Smooth muscle cell (in vitro differentiated cells): ENCODE measurements around the gene IKBKE. TPM values are rescaled to one million over a fixed set of nuclear protein-coding genes. Genes with fewer than 3 reads are reported as not detected.

Experiments used
- DNase-seq: peaks from one replicate; lab custom pipeline; 2025; ENCODE audit not compliant: unreplicated experiment; lab: John Stamatoyannopoulos, UW
- H2AFZ ChIP-seq: fragments of 200-600 bp; sonication (generic); 2 replicates; pipeline ENCODE4 v1.6.0; 2016; ENCODE audit warnings: antibody characterized with exemption, low read depth, mild to moderate bottlenecking
- H3F3A ChIP-seq: fragments of 200-600 bp; sonication (generic); 2 replicates; pipeline ENCODE4 v1.6.0; 2017; ENCODE audit warnings: antibody characterized with exemption, low read depth
- H3K27ac ChIP-seq: fragments of 200-600 bp; sonication (generic); 2 replicates; pipeline ENCODE4 v1.5.1; 2016; ENCODE audit warnings: low read depth, mild to moderate bottlenecking
- H3K27me3 ChIP-seq: fragments of 200-600 bp; sonication (generic); 2 replicates; pipeline ENCODE4 v1.6.1; 2016; ENCODE audit warnings: low read depth, mild to moderate bottlenecking
- H3K36me3 ChIP-seq: fragments of 200-600 bp; sonication (generic); 2 replicates; pipeline ENCODE4 v1.5.1; 2016; ENCODE audit warnings: low read depth
- H3K4me1 ChIP-seq: fragments of 200-600 bp; sonication (generic); 2 replicates; pipeline ENCODE4 v1.5.1; 2016; ENCODE audit warnings: low read depth
- H3K4me2 ChIP-seq: fragments of 200-600 bp; sonication (generic); 2 replicates; pipeline ENCODE4 v1.6.0; 2016; ENCODE audit warnings: mild to moderate bottlenecking
- H3K4me3 ChIP-seq: fragments of 200-600 bp; sonication (generic); 2 replicates; pipeline ENCODE4 v1.5.1; 2016; ENCODE audit warnings: mild to moderate bottlenecking
- H3K79me2 ChIP-seq: fragments of 200-600 bp; sonication (generic); 2 replicates; pipeline ENCODE4 v1.6.0; 2016; ENCODE audit warnings: low read depth, mild to moderate bottlenecking
- H3K9ac ChIP-seq: fragments of 200-600 bp; sonication (generic); 2 replicates; pipeline ENCODE4 v1.6.0; 2016; ENCODE audit warnings: low read depth
- H3K9me3 ChIP-seq: fragments of 200-600 bp; sonication (generic); replicated peaks from 2 replicates; pipeline ENCODE4 v1.5.1; 2016; ENCODE audit warnings: low read depth
- H4K20me1 ChIP-seq: fragments of 200-600 bp; sonication (generic); 2 replicates; pipeline ENCODE4 v1.6.0; 2016; ENCODE audit warnings: low read depth
- WGBS: methylation state at CpG from one replicate; pipeline ENCODE4 v1.1.7; 2016; ENCODE audit warnings: low lambda C conversion rate; 5-methylcytosine and 5-hydroxymethylcytosine counted together
- polyA plus RNA-seq: library from polyadenylated mRNA; unstranded; fragments of >200 nt; fragmentation: Nextera tagmentation; extraction: Ambion mirVana; gene quantifications from 2 replicates; pipeline ENCODE4 v1.2.1, GENCODE V29; 2016
- total RNA-seq: library from RNA; depleted of rRNA; stranded (reverse); fragments of >200 nt; gene quantifications from 2 replicates; pipeline ENCODE4 v1.2.3, GENCODE V29; 2014
- TF ChIP-seq, protein P1 (sequence below): fragments of 200-600 bp; sonication (generic); IDR thresholded peaks from 2 replicates; pipeline ENCODE4 v1.5.1; 2017; ENCODE audit warnings: borderline replicate concordance, mild to moderate bottlenecking, antibody characterized with exemption; ENCODE audit not compliant: insufficient read depth, poor library complexity, severe bottlenecking

IKBKE gene
- total and polyA plus RNA-seq, 2 experiments from 2014 or later = 4.0 to 9.7 TPM

- H3K27ac ChIP-seq = no peak overlapping the region
- H3K9me3 ChIP-seq = no peaks in the 10 kb centered on the region
- H3K4me3 ChIP-seq = no peak overlapping the region
- no peak overlapping the region for H3K9ac ChIP-seq
- H3K4me1 ChIP-seq = no peaks in the 10 kb centered on the region
- no peak overlapping the region for H2AFZ ChIP-seq
- H3K4me2 ChIP-seq = no peak overlapping the region
- H4K20me1 ChIP-seq = no peaks in the 10 kb centered on the region
- TF ChIP-seq, protein P1, sequence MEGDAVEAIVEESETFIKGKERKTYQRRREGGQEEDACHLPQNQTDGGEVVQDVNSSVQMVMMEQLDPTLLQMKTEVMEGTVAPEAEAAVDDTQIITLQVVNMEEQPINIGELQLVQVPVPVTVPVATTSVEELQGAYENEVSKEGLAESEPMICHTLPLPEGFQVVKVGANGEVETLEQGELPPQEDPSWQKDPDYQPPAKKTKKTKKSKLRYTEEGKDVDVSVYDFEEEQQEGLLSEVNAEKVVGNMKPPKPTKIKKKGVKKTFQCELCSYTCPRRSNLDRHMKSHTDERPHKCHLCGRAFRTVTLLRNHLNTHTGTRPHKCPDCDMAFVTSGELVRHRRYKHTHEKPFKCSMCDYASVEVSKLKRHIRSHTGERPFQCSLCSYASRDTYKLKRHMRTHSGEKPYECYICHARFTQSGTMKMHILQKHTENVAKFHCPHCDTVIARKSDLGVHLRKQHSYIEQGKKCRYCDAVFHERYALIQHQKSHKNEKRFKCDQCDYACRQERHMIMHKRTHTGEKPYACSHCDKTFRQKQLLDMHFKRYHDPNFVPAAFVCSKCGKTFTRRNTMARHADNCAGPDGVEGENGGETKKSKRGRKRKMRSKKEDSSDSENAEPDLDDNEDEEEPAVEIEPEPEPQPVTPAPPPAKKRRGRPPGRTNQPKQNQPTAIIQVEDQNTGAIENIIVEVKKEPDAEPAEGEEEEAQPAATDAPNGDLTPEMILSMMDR = peak; percentile 92
- 62% methylated on average over 19 of the region's 22 CpGs for WGBS
- DNase-seq = peak; percentile 37
- no peaks in the 10 kb centered on the region for H3F3A ChIP-seq
- H3K36me3 ChIP-seq = no peaks in the 10 kb centered on the region
- H3K79me2 ChIP-seq = no peaks in the 10 kb centered on the region
- H3K27me3 ChIP-seq = no peaks in the 10 kb centered on the region
Measured at GRCh38 chr1:206489980-206490770, 19.9 kb downstream of the IKBKE start.

DNA sequence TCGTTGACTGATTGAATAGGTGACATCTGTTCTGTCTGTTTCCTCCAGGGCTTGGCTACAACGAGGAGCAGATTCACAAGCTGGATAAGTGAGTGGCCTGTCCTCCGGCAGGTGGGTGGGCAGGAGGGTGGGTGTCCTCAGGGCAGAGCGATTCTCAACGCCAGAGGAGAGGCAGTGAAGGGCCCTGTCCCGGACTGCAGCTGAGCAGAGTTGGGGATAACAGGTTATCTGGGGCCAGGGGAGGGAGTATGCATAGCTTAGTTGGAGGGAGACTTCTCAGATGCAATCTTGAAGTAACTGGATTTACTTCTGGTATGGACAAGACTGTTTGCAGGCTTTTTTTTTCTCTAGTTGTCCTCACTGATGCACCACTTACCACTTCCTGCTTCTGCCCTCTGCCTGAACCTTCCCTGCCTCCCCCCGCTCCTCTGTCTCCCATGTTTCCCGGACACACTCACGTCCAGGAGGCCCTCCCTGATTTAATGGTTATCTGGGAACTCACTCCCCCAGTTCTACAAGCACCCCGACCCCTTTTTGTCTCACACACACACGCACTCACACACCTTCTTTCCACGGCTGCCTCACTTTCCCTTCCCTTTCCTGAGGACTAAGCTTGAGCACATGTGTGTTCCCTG lies 20.6 kb downstream of the IKBKE start:
- Histone ChIP-seq H2AFZ (no peak overlapping the region), H3K9me3 (no peaks in the 10 kb centered on the region), H3K9ac (no peak overlapping the region), H4K20me1 (no peaks in the 10 kb centered on the region), H3K4me2 (no peak overlapping the region), H3K4me1 (no peaks in the 10 kb centered on the region), H3K79me2 (no peaks in the 10 kb centered on the region), H3K27ac (no peak overlapping the region), H3K4me3 (no peak overlapping the region), H3K27me3 (no peaks in the 10 kb centered on the region), H3F3A (no peaks in the 10 kb centered on the region), H3K36me3 (no peaks in the 10 kb centered on the region)
- WGBS = 88% methylated on average over 12 of the region's 12 CpGs
- no peak for DNase-seq
- TF ChIP-seq, protein P1 = no peak

DNA sequence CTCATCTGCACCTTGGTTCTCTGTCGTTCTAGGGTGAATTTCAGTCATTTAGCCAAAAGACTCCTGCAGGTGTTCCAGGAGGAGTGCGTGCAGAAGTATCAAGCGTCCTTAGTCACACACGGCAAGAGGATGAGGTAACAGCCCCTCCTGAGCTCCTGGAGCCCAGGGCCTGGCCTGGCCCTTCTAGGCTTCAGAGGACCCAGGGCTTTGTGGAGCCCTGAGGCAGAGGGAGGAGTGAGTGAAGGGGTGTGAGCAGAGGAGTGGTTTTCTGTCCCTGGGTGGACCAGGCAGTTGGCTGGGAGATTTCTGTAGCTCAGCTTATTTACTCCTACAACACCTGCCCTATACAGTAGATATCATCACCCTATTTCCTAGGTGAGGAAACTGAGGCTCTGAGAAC lies 21.3 kb downstream of the IKBKE start:
- H3K9me3 ChIP-seq = no peaks in the 10 kb centered on the region
- H3K27ac ChIP-seq = no peak overlapping the region
- H3K27me3 ChIP-seq = no peaks in the 10 kb centered on the region
- no peaks in the 10 kb centered on the region for H3K4me1 ChIP-seq
- no peak for DNase-seq
- 94% methylated on average over 4 of the region's 4 CpGs for WGBS
- no peaks in the 10 kb centered on the region for H4K20me1 ChIP-seq
- no peaks in the 10 kb centered on the region for H3K79me2 ChIP-seq
- no peak overlapping the region for H3K4me3 ChIP-seq
- H3K9ac ChIP-seq = no peak overlapping the region
- TF ChIP-seq, protein P1 = no peak
- no peaks in the 10 kb centered on the region for H3K36me3 ChIP-seq
- H2AFZ ChIP-seq = no peak overlapping the region
- H3F3A ChIP-seq = no peaks in the 10 kb centered on the region
- H3K4me2 ChIP-seq = no peak overlapping the region
